ENCODE data around the gene C18orf54.
A peak's percentile ranks its signal among the peaks of the same experiment; 100 is the strongest.

The C18orf54 gene

GRCh38 chr18:54330768-54331548 lies 26.7 kb upstream of the C18orf54 start:
- H3K4me3 ChIP-seq (ENCODE audit: low read depth, low read length): no peak overlapping the region

DNA sequence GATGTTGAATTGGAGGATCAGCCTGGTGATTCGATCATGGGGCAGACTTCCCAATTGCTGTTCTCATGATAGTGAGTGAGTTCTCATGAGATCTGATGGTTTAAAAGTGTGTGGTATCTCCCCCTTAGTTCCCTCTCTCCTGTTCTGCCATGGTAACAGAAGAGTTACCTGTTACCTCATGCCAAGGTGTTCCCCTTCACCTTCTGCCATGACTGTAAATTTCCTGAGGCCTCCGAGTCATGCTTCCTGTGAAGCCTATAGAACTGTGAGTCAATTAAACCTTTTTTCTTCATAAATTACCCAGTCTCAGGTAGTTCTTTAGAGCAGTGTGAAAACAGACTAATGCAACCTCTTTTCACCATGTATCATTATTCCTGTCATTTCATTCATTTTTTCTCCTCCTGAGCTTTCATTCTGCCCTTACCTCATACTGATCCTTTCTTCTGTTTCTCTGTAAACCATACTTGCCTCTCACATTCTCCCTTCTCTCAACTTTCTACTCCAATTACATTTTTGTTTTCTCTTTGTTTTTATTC lies 22.0 kb upstream of the C18orf54 start:
- H3K4me3 ChIP-seq (ENCODE audit: low read depth, low read length): no peak overlapping the region
- TF ChIP-seq, protein P1, sequence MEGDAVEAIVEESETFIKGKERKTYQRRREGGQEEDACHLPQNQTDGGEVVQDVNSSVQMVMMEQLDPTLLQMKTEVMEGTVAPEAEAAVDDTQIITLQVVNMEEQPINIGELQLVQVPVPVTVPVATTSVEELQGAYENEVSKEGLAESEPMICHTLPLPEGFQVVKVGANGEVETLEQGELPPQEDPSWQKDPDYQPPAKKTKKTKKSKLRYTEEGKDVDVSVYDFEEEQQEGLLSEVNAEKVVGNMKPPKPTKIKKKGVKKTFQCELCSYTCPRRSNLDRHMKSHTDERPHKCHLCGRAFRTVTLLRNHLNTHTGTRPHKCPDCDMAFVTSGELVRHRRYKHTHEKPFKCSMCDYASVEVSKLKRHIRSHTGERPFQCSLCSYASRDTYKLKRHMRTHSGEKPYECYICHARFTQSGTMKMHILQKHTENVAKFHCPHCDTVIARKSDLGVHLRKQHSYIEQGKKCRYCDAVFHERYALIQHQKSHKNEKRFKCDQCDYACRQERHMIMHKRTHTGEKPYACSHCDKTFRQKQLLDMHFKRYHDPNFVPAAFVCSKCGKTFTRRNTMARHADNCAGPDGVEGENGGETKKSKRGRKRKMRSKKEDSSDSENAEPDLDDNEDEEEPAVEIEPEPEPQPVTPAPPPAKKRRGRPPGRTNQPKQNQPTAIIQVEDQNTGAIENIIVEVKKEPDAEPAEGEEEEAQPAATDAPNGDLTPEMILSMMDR (IDR thresholded peaks at IDR 0.05; ENCODE audit: low read depth, low read length): no peak

More at GRCh38 chr18:54330768-54331548, 26.7 kb upstream of the C18orf54 start:
- TF ChIP-seq, protein P1 (IDR thresholded peaks at IDR 0.05; ENCODE audit: low read depth, low read length): no peak

GRCh38 chr18:54338230-54338629 lies 19.5 kb upstream of the C18orf54 start:
- TF ChIP-seq, protein P1 (IDR thresholded peaks at IDR 0.05; ENCODE audit: low read depth, low read length): no peak
- no peak overlapping the region for H3K4me3 ChIP-seq (ENCODE audit: low read depth, low read length)

DNA sequence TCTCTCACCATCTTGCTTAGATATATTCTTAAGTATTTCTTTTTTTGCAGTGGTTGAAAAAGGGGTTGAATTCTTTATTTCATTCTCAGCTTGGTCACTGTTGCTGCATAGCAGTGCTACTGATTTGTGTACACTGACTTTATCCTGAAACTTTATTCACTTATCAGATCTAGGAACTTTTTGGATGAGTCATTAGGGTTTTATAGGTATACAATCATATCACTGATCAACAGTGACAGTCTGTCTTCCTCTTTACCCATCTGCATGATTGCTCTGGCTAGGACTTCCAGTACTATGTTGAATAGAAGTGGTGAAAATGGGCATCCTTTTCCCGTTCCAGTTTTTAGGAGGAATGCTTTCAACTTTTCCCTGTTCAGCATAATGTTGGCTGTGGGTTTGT lies 6.5 kb upstream of the C18orf54 start:
- TF ChIP-seq, protein P1 (IDR thresholded peaks at IDR 0.05; ENCODE audit: low read depth, low read length): no peak
- no peak overlapping the region for H3K4me3 ChIP-seq (ENCODE audit: low read depth, low read length)

- H3K4me3 ChIP-seq (ENCODE audit: low read depth, low read length): peak overlapping the region; percentile 85
- TF ChIP-seq, protein P1 (IDR thresholded peaks at IDR 0.05; ENCODE audit: low read depth, low read length): no peak
Observed at GRCh38 chr18:54357082-54357659, 535 bp upstream of the C18orf54 start.

- H3K4me3 ChIP-seq (ENCODE audit: low read depth, low read length): peak overlapping the region; percentile 85
- TF ChIP-seq, protein P1 (IDR thresholded peaks at IDR 0.05; ENCODE audit: low read depth, low read length): no peak
Observed at GRCh38 chr18:54358495-54359040, 862 bp downstream of the C18orf54 start.

GRCh38 chr18:54359233-54359632 lies 1.5 kb downstream of the C18orf54 start:
- TF ChIP-seq, protein P1 (IDR thresholded peaks at IDR 0.05; ENCODE audit: low read depth, low read length): no peak
- H3K4me3 ChIP-seq (ENCODE audit: low read depth, low read length): peak overlapping the region; percentile 85

Measured in WI38 (cell line).